Fibroblast of skin of right biceps (primary cell): ENCODE measurements around the gene STX1B.
A peak's percentile ranks its signal among the peaks of the same experiment; 100 is the strongest.

Source experiments
- DNase-seq: peaks from one replicate; pipeline ENCODE4 v3.0.0-alpha.2; 2013

STX1B gene

DNA sequence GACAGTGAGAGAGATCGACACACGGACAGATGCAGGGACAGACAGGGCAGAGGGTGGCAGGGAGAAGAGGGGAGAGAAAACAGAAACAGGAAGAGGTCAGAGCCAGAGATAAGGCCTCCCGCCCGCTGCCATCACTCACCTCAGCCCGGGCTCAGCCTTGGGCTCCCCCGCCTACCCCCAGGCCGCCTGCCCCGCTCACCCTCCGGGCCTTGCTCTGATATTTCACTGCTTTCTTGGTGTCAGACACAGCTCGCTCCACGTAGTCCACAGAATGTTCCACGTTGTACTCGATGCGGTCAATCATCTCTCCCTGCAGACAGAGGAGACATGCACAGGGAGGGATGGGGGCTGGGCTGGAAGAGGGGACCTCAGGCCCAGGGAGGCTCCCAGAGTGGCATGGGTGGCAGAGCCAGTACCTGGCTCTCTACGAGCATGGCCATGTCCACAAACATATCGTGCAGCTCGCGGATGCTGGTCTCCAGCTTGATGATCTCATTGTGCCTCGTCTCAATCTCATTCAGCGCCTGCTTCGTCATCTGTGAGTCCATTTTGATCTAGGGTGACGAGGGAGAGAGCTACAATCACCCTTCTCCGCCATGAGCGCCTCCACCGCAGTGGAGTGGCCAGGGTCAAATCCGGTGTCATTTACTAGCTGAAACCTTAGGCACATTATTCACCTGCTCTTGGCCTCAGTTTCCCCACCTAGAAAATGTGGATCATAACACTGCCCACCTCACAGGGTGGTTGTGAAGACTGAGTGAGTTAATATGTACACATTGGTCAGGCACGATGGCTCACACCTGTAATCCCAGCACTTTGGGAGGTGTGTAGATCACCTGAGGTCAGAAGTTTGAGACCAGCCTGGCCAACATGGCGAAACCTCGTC lies 17.3 kb downstream of the STX1B start:
- DNase-seq: no peak

DNA sequence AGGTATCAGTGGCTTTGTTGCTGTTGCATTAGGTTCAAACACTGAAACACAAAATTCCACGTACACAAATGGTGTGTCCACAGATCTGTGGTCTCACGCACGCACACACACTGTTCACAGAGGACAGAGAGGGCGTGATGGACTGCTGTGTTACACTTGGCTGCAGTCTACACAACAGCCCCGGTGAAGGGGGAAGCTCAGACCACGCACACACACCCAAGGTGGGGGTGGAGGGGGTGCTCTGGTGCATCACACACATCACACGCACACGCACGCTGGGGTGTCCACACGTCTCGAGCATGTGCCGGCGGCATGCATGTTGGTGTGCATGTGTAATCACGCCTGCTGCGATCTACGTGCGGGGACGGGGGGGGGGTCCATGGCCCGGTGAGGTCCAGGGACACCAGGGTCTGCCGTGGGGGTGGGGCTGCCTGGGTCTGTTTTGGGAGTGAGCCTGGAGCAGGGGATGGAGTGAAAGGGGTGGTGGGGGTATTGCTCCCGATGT lies 18.1 kb downstream of the STX1B start:
- no peak for DNase-seq

DNA sequence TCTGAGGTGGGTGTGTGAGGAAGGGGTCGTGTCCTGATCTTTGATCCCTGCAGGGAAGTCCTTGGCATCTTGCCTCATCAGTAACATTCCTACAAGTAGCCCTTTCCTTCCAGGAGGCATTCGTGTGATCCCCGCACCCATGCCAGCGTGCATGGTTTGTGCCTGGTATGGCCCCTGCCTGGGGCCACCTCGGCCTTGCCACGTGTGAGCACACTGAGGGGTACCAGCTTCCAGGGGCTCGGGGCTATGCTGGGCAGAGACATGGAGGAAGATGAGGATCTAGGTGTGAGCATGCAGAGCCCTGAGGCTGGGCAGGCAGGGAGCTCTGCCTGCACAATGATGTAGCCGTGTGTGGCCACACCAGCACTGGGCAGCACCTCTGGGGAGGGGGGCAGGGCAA lies 19.4 kb downstream of the STX1B start:
- no peak for DNase-seq

DNA sequence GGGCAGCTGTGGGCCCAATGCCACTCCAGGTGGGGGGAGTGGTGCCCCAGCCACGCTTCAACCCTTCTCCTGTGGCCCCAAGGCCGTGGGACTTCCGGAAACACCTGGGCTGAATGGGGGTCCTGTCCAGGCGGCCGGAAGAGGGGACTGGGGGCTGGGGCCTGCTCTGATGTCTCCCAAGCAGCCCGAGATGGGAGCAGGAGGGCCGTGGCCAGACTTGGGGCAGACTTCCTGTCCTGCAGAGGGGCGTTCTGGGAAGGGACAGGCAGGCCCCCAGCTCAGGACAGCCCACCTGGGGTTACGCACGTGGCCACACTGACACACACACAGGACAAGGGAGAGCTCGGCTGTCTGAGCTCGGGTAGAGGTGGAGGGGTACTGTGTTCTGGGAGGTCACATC lies 20.3 kb downstream of the STX1B start:
- no peak for DNase-seq

DNA sequence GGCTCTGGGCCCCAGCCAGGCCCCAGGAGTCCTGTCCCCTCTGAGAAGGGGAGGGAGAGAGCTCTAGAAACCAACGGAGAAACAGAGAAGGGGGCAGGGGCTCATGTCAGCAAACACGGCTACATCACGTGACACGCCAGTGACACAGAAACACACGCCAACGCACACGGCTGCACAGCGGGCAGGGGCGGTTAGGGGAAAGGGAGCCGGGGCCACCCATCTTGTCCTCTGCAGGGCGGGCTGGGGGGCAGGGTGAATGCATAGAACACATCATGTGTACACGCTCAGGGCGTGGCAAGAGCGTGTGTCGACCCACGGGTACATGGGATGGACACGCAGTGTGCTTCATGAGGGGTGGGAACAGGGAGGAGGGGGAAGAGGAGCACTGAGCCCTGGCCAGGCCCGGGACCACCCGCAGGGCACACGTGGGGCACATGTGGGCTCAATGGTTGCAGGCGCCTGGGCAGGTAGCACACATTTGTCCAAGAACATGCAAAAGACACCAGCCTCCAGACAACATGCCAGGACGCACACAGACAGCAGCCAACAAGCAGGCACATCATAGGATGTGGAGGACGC lies 20.9 kb downstream of the STX1B start:
- no peak for DNase-seq

DNA sequence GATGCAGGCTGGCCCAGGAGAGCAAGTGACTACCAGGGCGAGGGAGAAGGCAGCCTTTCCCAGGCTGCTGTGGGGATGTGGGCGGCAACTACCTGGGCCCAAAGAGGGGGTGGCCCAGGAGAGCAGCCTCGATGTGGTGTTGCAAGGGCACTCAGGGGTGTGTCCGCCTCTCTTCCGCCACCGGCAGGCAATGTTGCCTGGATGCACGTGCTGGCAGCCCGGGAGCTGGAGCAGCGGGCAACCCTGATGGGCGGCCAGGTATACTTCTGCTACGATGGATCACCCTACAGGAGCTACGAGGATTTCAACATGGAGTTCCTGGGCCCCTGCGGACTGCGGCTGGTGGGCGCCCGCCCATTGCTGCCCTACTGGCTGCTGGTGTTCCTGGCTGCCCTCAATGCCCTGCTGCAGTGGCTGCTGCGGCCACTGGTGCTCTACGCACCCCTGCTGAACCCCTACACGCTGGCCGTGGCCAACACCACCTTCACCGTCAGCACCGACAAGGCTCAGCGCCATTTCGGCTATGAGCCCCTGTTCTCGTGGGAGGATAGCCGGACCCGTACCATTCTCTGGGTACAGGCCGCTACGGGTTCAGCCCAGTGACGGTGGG lies 22.8 kb downstream of the STX1B start:
- no peak for DNase-seq

DNA sequence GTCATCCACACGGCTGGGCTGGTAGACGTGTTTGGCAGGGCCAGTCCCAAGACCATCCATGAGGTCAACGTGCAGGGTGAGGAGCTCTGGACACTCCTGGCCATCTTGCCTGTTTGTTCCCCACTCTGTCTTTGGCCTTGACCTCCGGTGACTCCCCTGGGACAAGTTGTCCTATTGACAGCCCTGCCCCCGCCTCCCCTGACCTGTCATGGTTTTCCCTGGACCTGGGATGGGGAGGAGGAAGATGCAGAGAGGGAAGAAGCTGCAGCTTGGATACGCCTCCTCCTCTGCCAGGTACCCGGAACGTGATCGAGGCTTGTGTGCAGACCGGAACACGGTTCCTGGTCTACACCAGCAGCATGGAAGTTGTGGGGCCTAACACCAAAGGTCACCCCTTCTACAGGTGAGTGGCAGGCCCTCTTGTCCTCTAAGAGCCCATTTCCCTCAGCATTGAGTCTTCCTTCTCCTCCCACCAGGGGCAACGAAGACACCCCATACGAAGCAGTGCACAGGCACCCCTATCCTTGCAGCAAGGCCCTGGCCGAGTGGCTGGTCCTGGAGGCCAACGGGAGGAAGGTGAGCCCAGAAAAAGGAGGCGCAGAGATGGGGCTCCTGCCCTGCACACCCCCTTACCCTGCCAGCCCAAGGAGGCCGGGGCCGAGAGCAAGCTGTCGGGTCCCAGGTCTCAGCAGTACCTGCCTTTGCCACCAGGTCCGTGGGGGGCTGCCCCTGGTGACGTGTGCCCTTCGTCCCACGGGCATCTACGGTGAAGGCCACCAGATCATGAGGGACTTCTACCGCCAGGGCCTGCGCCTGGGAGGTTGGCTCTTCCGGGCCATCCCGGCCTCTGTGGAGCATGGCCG lies 24.1 kb downstream of the STX1B start:
- DNase-seq: no peak

DNA sequence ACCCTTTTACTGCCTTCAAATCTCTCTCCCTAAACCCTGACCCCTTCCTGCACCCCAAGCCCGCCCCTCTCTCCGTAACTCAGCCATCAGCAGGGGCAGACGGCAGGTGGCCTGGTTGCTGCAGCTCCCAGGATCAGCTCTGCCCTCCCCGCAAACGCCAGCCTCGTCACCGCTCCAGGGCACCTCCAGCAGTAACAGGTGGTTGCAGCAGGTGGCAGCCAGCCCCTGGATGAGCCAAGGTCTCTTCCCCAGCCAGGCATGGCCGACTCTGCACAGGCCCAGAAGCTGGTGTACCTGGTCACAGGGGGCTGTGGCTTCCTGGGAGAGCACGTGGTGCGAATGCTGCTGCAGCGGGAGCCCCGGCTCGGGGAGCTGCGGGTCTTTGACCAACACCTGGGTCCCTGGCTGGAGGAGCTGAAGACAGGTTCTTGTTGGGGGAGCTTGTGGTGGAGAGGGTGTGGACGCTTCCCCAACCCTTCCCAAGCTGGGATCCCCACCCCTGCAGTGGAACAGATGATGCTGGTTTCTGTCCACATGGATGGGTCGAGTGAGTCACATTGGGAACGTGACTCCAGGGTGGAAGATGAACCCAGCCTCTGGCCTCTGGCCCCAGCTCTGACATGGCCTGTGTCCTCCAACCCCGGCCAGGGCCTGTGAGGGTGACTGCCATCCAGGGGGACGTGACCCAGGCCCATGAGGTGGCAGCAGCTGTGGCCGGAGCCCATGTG lies 24.9 kb downstream of the STX1B start:
- no peak for DNase-seq

DNA sequence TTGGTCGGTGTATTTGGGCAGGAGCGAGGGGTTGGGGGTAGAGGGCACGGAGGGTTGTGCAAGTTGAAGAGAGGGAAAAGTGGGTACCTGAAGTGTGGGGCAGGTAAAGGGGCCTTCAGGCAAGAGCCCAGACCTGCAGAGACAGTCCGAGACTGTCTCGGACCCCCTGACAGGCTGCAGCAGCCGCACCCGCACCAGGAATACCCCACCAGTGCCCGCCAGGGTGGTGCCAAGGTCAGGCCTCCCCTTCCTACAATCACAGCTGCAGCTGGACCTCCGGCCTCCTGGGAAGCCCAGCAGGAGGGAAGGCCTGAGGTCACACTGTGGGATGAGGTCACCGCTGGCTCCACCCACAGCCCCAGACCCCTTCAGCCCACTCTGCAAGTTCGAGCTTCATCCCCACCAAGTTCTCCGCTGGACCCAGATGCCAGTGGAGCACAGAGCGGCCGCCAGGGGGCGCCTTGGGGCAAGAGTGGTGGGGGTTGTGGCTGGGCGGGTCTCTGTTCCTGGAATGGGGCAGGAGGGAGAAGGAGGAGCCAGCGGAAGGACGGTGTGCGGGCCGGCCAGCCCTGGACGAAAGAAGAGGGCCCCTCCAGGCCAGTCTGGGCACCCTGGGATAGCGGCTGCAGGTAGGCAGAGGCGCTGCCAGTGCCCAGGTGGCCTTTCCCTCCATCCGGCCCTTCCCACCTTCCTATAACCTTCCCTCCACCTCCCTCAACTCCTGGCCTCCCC lies 25.6 kb downstream of the STX1B start, which contains the start of gene HSD3B7:
HSD3B7 (plus strand) TSS at position 539 of the 732 bp plus-strand sequence. CDS start 452 bp downstream, outside the sequence.
- DNase-seq: peak; percentile 73

DNA sequence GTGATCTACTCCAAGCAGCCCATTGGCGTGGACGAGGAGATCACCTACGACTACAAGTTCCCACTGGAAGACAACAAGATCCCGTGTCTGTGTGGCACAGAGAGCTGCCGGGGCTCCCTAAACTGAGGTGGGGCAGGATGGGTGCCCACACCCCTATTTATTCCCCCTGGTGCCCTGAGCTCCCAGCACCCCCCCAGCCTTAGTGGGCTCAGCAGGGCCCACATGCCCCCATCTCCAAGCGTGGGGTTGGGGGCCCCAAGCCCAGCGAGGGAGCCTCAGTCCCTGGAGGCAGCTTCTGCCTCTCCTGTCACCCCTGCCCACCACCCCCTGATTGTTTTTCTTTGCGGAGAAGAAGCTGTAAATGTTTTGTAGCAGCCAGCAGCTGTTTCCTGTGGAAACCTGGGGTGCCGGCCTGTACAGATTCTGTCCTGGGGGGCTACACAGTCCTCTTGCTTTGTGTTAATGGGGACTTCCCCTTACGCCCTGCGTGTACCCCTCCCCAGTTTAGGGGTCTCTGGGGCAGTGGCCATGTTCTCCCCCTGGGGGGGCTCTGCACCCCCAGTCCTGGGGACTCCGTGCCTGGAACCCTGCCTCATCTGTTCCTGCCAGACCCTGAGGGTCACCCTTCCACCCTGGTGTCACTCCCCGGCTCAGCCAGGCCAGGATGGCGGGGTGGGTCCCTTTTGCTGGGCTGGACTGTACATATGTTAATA lies 26.4 kb downstream of the STX1B start:
- DNase-seq: no peak

DNA sequence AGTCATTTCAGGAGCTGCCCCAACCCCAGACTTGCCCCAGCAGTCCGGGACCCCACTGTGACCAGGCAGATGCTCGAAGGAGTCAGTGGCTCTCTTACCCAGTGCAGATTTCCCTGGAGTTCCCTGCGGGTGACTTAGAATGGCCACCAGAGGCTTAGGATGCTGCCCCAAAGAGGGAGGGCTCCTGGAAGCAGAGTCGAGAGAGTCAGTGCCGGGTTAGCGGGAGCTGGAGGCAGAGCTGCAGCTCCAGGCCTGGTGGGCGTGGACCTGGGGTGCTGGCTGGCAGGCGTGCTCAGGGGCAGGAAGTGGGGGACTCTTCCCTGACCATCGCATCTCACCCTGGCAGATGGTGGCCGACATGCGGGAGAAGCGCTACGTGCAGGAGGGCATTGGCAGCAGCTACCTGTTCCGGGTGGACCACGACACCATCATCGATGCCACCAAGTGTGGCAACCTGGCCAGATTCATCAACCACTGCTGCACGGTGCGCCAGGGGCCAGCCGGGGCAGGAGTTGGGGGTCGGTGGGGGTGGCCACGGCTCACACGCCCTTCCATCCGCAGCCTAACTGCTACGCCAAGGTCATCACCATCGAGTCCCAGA lies 27.0 kb downstream of the STX1B start:
- DNase-seq: no peak

DNA sequence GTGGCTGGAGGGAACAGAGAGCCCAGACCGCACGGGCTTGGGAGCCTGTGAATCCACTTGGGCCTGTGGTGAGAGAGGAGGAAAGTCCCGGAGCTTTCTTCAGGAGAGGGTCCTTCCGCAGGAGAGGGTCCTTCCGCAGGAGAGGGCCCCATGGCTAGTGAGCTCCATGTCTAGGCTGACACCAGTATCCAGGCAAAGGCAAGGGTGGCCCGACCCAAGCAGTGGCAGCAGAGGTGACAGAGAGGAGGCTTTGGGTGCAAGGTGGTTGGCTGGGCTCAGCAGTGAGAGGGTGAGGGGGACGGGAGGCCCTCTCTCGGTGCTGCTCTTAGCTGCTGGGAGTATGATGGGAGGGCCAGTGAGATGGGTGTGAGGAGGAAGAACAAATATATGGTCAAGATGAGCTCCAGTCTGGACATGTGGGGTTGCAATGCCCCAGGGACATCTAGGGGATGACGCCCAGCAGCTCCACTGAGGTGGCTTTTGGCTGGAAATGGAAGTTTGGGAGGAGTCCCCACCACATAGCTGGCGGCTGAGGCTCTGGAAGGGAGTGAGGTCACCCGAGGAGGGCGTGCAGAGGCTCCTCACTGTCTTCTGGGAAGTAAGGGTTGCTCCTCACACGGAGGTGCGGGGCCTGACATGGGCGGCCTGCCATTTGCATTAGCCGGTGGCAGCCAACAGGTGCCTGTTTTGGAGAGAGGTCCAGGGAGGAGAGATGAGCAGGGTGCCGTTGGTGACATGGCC lies 27.7 kb downstream of the STX1B start:
- DNase-seq: peak; percentile 22

DNA sequence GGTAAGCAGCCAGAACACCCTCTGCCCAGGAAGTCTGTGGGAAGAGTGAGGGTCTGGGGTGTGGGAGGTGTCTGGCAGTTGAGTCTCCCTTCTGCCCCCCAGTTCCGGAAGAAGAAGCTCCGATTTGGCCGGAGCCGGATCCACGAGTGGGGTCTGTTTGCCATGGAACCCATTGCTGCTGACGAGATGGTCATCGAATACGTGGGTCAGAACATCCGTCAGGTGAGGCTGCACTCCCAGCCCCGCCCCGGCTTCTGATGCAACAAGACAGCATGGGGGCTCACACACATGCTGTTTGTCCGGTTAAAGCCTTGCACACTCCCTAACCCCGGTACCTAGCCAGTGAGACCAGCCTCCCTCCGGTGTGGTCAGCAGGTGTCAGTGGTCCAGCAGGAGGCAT lies 29.5 kb downstream of the STX1B start:
- no peak for DNase-seq

DNA sequence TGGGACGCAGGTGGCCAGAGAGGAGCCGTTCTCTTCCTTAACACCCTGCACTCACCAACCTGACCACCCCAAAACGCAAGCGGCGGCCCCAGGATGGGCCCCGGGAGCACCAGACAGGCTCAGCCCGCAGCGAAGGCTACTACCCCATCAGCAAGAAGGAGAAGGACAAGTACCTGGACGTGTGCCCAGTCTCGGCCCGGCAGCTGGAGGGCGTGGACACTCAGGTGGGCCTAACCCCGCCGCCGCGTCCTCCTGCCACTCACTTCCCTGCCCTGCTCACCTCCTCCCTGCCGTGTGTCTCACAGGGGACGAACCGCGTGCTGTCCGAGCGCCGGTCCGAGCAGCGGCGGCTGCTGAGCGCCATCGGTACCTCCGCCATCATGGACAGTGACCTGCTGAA lies 30.0 kb downstream of the STX1B start:
- no peak for DNase-seq

DNA sequence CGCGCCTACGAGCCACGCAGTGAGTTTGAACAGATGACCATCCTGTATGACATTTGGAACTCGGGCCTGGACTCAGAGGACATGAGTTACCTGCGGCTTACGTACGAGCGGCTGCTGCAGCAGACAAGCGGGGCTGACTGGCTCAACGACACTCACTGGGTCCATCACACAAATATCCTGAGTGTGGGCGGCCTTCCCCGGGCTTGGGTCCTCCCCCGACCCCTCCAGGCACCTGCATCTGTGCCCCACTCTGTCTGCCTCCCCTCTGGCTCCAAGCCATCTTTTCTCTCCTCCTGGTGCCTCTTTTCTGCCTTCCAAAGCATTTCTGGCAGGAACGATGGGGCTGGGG lies 30.4 kb downstream of the STX1B start:
- DNase-seq: no peak

DNA sequence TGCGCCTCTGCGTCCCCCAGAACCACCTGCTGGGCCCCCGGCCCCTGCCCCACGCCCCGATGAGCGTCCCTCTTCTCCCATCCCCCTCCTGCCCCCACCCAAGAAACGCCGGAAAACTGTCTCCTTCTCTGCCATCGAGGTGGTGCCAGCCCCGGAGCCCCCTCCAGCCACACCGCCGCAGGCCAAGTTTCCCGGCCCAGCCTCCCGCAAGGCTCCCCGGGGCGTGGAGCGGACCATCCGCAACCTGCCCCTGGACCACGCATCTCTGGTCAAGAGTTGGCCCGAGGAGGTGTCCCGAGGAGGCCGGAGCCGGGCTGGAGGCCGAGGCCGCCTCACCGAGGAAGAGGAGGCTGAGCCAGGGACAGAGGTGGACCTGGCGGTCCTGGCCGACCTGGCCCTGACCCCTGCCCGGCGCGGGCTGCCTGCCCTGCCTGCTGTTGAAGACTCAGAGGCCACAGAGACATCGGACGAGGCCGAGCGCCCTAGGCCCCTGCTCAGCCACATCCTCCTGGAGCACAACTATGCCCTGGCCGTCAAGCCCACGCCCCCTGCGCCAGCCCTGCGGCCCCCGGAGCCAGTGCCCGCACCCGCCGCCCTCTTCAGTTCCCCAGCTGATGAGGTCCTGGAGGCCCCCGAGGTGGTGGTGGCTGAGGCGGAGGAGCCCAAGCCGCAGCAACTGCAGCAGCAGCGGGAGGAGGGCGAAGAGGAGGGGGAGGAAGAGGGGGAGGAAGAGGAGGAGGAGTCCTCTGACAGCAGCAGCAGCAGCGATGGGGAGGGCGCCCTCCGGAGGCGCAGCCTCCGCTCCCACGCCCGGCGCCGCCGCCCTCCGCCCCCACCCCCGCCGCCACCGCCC lies 31.0 kb downstream of the STX1B start:
- DNase-seq: no peak

DNA sequence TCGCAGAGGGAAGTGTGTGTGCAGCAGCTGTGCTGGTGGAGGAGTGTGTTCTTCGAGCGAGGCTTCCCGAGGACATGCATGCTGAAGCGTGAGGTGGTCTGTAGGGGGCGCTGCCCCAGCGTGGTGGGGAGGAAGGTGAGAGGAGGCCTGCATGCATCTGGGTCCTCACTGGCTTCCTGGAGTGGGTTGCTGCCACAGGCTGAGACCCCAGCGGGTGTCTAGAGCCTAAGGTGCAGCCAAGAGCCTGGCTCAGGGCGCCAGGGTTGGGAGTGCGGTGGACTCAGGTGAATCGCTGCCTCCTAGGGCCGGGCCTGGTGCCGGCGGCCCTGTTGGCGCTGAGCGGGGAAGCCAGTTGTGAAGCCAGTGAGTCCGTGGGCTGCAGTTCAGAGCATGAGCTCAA lies 32.9 kb downstream of the STX1B start:
- no peak for DNase-seq

DNA sequence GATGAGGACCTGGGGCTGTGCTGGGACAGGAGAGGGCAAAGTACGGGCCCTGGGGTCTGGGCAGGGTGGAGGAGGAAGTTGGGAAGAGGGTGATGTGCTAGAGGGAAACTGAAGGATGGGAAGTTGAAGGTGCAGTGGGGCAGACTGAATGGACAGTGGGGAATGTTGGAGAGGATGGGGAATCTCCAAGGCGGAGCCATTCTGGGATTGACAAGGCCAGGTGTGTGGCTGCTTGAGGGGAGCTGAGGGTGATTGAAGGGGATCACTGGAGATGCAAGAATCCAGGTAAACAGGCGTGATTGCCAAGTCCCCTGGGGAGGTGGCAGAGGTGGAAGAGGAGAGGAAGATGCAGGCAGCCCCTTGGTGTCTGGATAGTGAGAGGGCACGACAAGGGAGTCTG lies 34.0 kb downstream of the STX1B start:
- no peak for DNase-seq

DNA sequence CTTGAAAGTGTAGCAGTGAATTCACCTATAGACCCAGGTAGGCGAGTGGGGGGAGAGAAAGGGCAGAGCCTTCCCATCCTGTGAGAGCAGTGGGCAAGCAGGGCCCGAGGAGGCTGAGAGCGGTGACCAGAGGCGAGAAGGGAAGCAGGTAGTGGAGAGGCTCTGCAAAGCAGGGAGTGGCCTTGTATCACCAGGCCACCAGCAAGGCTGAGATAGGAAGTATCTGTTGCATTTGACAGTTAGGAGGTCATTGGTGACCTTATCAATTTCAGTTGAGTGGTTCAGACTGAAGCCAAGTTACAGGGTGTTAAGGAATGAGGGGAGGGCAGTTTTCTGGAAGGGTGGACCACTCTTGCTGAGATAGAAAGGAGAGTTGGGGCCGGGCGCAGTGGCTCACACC lies 36.1 kb downstream of the STX1B start:
- DNase-seq: no peak
